Gastroesophageal sphincter (tissue), 4 donors: ENCODE data around the gene COMP. TPM values are rescaled to one million over a fixed set of nuclear protein-coding genes. Genes with fewer than 3 reads are reported as not detected.
"Not testable (repeated sequence)": the region's sequence is repeated elsewhere in the genome, so short reads cannot be mapped to it uniquely, and the experiment has no call there.

Experiments used
- ATAC-seq: fragments of 150-250 bp; one replicate; pipeline ENCODE4 v1.9.1; 2016; ENCODE audit warnings: mild to moderate bottlenecking, moderate library complexity
- H3K27ac ChIP-seq, 4 donors: fragments of 200-600 bp; sonication (generic) in 3 of 4; 1 replicate in 3 of 4; 2 replicates in 1 of 4; pipeline ENCODE4 v1.5.1; 2016 to 2019
- H3K27me3 ChIP-seq: fragments of 200-600 bp; sonication (generic); one replicate; pipeline ENCODE4 v1.5.1; 2019
- H3K36me3 ChIP-seq, 2 donors: fragments of 200-600 bp; sonication (generic); one replicate each; pipeline ENCODE4 v1.5.1; 2019; ENCODE audit warnings: control low read depth in 1 of 2
- H3K4me1 ChIP-seq, 3 donors: fragments of 200-600 bp; sonication (generic); 1 replicate in 2 of 3; 2 replicates in 1 of 3; pipeline ENCODE4 v1.5.1; 2016 to 2019; ENCODE audit warnings: control low read depth in 2 of 3
- H3K4me3 ChIP-seq, 2 donors: fragments of 200-600 bp; sonication (generic); one replicate each; pipeline ENCODE4 v1.5.1; 2019; ENCODE audit warnings: mild to moderate bottlenecking in 1 of 2, moderate library complexity in 1 of 2
- H3K9me3 ChIP-seq, 3 donors: fragments of 200-600 bp; sonication (generic); one replicate each; pipeline ENCODE4 v1.5.1; 2017 to 2019; ENCODE audit warnings: control low read depth in 2 of 3
- CTCF ChIP-seq, 4 experiments: fragments of 200-600 bp in 2 of 4; fragments of 450-650 bp in 2 of 4; sonication (generic) in 1 of 4; IDR thresholded peaks; one replicate each; pipeline ENCODE4 v1.5.1; 2017 to 2019; ENCODE audit warnings: antibody characterized with exemption in 4 of 4, mild to moderate bottlenecking in 2 of 4, moderate library complexity in 2 of 4
- EP300 ChIP-seq: sonication (generic); formaldehyde crosslinking; IDR thresholded peaks from one replicate; pipeline ENCODE4 v1.6.1; 2017; ENCODE audit warnings: antibody characterized with exemption, mild to moderate bottlenecking
- POLR2A ChIP-seq, 2 donors: fragments of 450-650 bp; IDR thresholded peaks; one replicate each; pipeline ENCODE4 v1.6.1; 2017; ENCODE audit warnings: antibody characterized with exemption in 2 of 2, mild to moderate bottlenecking in 2 of 2, moderate library complexity in 1 of 2
- POLR2AphosphoS5 ChIP-seq: sonication (generic); formaldehyde crosslinking; IDR thresholded peaks from one replicate; pipeline ENCODE4 v1.6.1; 2017; ENCODE audit warnings: antibody characterized with exemption
- WGBS, 2 donors: methylation state at CpG; one replicate each; pipeline ENCODE4 v1.1.5; 2018; ENCODE audit warnings: low coverage in 1 of 2; 5-methylcytosine and 5-hydroxymethylcytosine counted together
- total RNA-seq, 4 donors: library from RNA; depleted of rRNA; stranded (reverse); fragments of >200 nt; gene quantifications; one replicate each; pipeline ENCODE4 v1.1.0, GENCODE V29; 2016

Gene COMP
- total RNA-seq, 4 donors from 2014 or later, result 0.40 to 4.4 (median 0.50) TPM

- no peak for ATAC-seq
- 61 to 65% methylated on average over 2 of the region's 2 CpGs for WGBS, 2 donors
- Histone ChIP-seq H3K27ac (no peak overlapping the region), H3K4me1 (peaks cover 0 to 37% (median 14%) of the 10 kb centered on the region in 3 donors), H3K9me3 (peaks cover 0 to 19% (median 0%) of the 10 kb centered on the region in 3 donors), H3K36me3 (peaks cover 0 to 6% of the 10 kb centered on the region in 2 donors), H3K27me3 (no peaks in the 10 kb centered on the region), H3K4me3 (no peak overlapping the region)
- no peak for TF ChIP-seq POLR2AphosphoS5
- no peak for TF ChIP-seq EP300
- no peak for TF ChIP-seq POLR2A (IDR thresholded peaks at IDR 0.05)
Measured at GRCh38 chr19:18830488-18830887, 39.4 kb upstream of the COMP start.

- Histone ChIP-seq H3K27me3 (no peaks in the 10 kb centered on the region), H3K36me3 (no peaks in the 10 kb centered on the region), H3K27ac (no peak overlapping the region), H3K9me3 (peaks cover 0 to 19% (median 0%) of the 10 kb centered on the region in 3 donors), H3K4me1 (peaks cover 0 to 20% (median 2%) of the 10 kb centered on the region in 3 donors), H3K4me3 (no peak overlapping the region)
- no peak for ATAC-seq
- 27 to 46% methylated on average over 4 to 6 of the region's 6 CpGs for WGBS, 2 donors
- TF ChIP-seq POLR2A (IDR thresholded peaks at IDR 0.05), result no peak
- TF ChIP-seq POLR2AphosphoS5, result no peak
- TF ChIP-seq EP300, result no peak
- TF ChIP-seq CTCF (IDR thresholded peaks at IDR 0.05), result no peak
Measured at GRCh38 chr19:18828786-18829185, 37.7 kb upstream of the COMP start.

- Histone ChIP-seq H3K36me3 (no peaks in the 10 kb centered on the region), H3K9me3 (no peaks in the 10 kb centered on the region), H3K27ac (no peak overlapping the region), H3K27me3 (peaks cover 10% of the 10 kb centered on the region), H3K4me3 (no peak overlapping the region), H3K4me1 (no peaks in the 10 kb centered on the region)
- ATAC-seq, result no peak
- 87 to 89% methylated on average over 4 to 9 of the region's 9 CpGs for WGBS, 2 donors
- TF ChIP-seq POLR2A (IDR thresholded peaks at IDR 0.05) (no peak), CTCF (IDR thresholded peaks at IDR 0.05) (no peak), EP300 (no peak), POLR2AphosphoS5 (no peak)
Measured at GRCh38 chr19:18817574-18817973, 26.5 kb upstream of the COMP start.

- WGBS, 2 donors, result 88% methylated on average over 4 of the region's 4 CpGs; no CpG with 5 or more reads in 1 of the 2 donors
- not testable (repeated sequence) for H3K4me3 ChIP-seq, H3K27ac ChIP-seq, H3K27me3 ChIP-seq, H3K36me3 ChIP-seq, H3K4me1 ChIP-seq, H3K9me3 ChIP-seq, ATAC-seq
Measured at GRCh38 chr19:18816645-18817044, 25.5 kb upstream of the COMP start.

GRCh38 chr19:18815673-18816072 lies 24.6 kb upstream of the COMP start:
- WGBS, 2 donors, result 85 to 93% methylated on average over 2 to 5 of the region's 5 CpGs
- no peak for TF ChIP-seq POLR2AphosphoS5
- no peak for TF ChIP-seq EP300
- TF ChIP-seq CTCF (IDR thresholded peaks at IDR 0.05), result no peak
- TF ChIP-seq POLR2A (IDR thresholded peaks at IDR 0.05), result no peak
- Histone ChIP-seq H3K4me3 (no peak overlapping the region), H3K27me3 (no peaks in the 10 kb centered on the region), H3K4me1 (no peaks in the 10 kb centered on the region), H3K36me3 (no peaks in the 10 kb centered on the region), H3K9me3 (no peaks in the 10 kb centered on the region), H3K27ac (no peak overlapping the region)
- ATAC-seq, result no peak

- Histone ChIP-seq H3K4me1 (peaks cover 0 to 12% (median 0%) of the 10 kb centered on the region in 3 donors), H3K9me3 (no peaks in the 10 kb centered on the region), H3K27ac (no peak overlapping the region), H3K4me3 (no peak overlapping the region), H3K36me3 (no peaks in the 10 kb centered on the region), H3K27me3 (no peaks in the 10 kb centered on the region)
- TF ChIP-seq CTCF (IDR thresholded peaks at IDR 0.05) (no peak), POLR2AphosphoS5 (no peak), POLR2A (IDR thresholded peaks at IDR 0.05) (no peak), EP300 (no peak)
- 25 to 38% methylated on average over 4 of the region's 9 CpGs for WGBS, 2 donors
- ATAC-seq, result no peak
Measured at GRCh38 chr19:18814063-18814462, 23.0 kb upstream of the COMP start.

- H3K4me1 ChIP-seq, result peaks cover 0 to 15% (median 0%) of the 10 kb centered on the region in 3 donors
- not testable (repeated sequence) for H3K4me3 ChIP-seq, H3K27ac ChIP-seq, H3K36me3 ChIP-seq, H3K27me3 ChIP-seq, H3K9me3 ChIP-seq, ATAC-seq
- 95% methylated on average over 5 of the region's 5 CpGs; no CpG with 5 or more reads in 1 of the 2 donors for WGBS, 2 donors
Measured at GRCh38 chr19:18811638-18812037, 20.5 kb upstream of the COMP start.
